HG02885 (cell line): ENCODE data around the gene RNF222.
"Not testable (repeated sequence)": the region's sequence is repeated elsewhere in the genome, so short reads cannot be mapped to it uniquely, and the experiment has no call there.

Experiments
- ATAC-seq: cut with Tn5 transposase; IDR thresholded peaks from one replicate; pipeline ENCODE4 v1.9.1; 2021; ENCODE audit warnings: mild to moderate bottlenecking; ENCODE audit not compliant: unreplicated experiment, poor library complexity

The RNF222 gene

GRCh38 chr17:8413328-8413727, 15.7 kb upstream of the RNF222 start:
- no peak for ATAC-seq

DNA sequence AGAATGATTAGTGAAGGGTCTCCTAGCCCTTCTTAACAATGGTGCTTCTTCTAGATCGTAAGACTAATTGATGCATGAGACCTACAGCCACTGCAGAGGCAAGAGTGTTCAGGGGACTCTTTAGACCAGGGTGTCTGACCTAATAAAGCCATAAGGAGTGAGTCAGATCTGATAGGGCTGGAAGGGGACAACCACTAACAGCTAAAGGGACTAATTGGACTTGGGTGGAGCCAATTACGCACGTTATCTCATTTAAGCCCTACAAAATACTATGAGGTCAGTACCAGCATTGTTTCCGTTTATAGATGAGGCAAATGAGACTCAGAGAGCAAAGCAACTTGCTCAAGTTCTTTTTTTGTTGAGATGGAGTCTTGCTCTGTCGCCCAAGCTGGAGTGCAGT, 14.5 kb upstream of the RNF222 start:
- ATAC-seq: no peak

GRCh38 chr17:8410883-8411238, 13.2 kb upstream of the RNF222 start:
- ATAC-seq: no peak

DNA sequence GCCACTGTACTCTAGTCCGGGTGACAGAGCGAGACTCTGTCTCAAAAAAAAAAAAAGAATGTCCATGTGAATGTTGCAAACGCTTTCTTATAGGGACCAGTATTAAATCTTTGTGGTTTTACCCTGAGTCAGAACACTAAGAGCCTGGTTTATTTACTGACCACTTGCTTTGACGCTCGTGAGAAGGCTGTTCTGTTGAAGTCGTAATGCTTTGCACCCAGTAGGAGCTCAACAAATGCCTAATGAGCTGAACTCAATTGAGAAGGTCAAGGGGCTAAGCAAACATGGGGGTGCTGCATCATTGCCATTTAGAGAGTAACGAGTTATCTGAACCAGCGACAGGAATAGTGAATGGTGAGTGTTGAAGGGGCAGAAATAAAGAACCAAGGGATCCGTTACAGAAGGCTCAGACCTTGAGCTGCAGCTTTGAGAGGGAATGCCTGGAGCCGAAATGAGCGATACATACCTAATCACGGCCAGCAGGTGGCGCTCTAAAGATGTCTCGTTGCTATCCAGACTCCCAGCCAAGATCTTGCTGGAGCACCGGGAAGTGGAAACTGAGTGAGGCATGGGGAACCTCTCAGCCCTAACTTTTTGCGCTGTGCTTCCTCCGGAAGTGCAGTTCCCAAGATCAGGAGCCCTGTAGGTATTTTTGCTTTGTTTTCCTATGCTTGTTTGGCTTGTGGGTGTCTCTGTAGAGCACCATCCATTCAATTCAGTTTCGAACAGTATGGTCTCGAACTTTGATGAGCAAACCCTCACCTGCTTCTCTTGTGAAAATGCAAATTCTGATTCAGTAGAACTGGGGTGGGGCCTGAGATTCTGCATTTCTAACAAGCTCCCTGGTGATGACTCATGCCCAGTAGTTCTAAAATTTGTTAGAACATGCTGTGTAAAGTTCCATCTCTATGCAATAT, 12.6 kb upstream of the RNF222 start:
- ATAC-seq: no peak

GRCh38 chr17:8408371-8408770, 10.7 kb upstream of the RNF222 start:
- ATAC-seq: no peak

DNA sequence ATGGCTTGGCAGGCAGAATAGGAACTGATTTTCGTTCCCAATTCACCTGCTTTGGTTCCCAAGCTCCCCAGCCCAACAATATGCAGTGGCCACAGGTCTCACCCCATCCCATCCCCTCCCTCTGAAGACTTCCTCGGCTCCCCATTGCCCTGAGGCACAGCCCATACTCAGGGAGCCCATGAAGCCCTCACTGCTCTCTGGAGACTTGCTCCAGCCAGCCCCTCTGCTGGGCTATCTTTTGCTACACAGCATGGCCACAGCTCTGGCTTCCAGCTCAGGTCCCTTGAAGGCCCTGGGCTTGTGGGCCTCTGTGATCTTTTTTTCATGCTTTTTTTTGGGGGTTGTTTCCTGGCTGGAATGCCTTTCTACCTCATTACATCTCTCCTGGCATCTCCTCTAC, 8.5 kb upstream of the RNF222 start:
- ATAC-seq: no peak

DNA sequence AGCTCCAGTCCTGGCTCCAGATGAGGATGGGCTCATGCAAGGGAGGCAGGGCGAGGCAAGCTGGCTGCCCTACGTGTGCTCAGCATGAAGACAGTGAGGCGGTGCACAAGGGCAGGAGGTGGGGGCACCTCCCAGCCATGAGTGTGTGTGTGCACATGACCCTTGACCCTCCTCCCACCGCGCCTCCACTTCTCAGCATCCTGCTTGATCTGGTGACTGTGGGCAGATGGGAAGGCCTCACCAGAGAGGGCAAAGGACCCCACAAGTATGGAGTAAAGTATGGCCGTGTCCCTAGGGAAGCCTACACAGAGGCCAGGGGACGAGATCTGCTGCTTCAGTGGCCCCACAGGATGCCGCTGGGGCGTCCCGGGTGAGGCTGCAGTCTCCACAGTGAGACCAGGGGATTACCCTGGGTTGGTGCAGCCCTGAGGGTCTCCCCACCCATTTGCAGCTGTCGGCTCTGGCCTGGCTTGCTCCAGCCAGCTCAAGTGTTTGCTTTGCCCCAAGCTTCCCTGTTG, 7.9 kb upstream of the RNF222 start:
- ATAC-seq: no peak

DNA sequence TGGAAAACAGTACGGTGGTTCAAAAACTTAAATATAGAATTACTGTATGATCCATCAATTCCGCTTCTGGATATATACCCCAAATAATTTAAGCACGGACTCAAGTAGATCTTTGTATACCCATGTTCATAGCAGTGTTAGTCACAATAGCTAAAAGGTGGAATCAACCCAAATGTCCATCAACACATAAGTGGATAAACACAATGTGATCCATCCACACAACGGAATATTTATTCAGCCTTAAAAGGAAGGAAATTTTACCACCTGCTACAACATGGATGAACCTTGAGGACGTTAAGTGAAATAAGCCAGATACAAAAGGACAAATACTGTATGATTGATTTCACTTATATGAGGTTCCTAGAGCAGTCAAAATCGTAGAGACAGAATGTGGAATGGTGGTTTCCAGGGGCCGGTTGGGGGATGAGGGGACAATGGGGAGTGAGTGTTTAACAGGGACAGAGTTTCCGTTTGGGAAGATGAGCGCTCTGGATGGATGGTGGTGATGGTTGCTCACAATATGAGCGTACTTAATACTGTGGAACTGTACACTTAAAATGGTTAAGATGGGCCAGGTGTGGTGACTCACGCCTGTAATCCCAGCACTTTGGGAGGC, 5.4 kb upstream of the RNF222 start:
- ATAC-seq: no peak

DNA sequence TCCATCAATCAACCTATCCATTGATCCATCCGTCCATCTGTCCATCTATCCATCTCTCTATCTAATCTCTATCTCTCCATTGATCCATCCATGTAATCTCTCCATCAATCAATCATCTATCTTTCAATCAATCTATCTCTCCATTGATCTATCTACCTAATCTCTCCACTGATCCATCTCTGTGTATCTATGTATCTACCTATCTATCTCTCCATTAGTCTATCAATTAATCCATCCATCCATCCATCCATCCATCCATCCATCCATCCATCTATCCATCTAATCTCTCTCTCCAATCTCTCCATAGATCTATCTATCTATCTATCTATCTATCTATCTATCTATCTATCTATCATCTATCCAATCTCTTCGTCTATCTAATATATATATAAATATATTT, 3.5 kb upstream of the RNF222 start:
- no peak for ATAC-seq

DNA sequence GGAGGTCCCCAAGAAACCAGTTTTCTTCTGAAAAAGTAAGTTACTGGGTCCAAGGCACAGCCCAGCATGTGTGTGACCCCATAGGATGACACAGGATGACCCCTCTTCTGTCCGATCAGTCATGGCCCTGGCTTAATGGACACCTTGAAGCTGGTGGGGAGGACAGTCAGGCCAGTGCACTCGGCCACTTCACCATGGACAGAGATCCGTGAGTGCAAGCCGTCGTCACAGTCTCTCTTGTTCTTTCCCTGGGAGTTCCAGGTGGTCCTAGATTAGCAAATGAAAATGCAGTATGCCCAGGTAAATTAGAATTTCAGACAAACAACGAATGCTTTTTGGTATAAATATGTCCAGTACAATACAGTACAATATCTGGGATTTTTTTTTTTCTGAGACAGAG, 1.4 kb upstream of the RNF222 start:
- ATAC-seq: no peak

- not testable (repeated sequence) for ATAC-seq
Measured at GRCh38 chr17:8394497-8394896, 3.1 kb downstream of the RNF222 start.

DNA sequence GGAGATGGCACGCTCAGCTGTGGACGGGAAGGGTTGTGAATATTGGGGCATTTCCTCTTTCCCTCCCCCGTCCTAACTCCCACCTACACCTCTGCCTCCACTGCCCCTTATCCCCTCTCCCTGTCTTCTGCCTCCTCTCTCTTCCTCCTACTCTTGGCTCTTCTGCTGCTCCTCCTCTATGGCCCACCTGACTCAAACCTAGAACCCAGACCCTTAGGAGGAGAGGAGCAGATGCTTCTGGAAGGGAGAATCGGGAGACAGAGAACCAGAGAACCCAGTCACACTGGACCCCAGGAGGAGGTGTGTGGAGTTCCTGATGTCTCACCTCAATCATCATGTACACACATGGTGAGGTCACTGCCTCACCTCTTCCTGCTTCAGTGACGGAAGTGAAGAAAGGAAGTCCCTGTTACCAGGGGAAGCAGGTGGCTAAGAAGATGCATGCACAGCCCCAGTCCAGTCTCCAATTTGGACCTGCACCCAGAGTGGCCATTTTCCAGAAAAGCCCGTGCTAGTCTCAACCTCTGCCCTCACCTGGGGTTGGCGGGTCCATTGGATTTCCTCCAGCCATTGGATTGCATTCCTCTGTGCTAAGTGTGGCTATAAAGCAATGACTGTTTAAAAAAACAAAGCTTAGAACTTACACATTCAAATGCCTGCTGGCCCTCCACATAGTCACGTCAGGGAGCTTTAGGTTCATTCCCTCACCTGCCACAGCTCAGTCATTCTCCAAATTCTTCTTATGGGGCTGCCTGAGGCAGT, 4.0 kb downstream of the RNF222 start:
- ATAC-seq: no peak

DNA sequence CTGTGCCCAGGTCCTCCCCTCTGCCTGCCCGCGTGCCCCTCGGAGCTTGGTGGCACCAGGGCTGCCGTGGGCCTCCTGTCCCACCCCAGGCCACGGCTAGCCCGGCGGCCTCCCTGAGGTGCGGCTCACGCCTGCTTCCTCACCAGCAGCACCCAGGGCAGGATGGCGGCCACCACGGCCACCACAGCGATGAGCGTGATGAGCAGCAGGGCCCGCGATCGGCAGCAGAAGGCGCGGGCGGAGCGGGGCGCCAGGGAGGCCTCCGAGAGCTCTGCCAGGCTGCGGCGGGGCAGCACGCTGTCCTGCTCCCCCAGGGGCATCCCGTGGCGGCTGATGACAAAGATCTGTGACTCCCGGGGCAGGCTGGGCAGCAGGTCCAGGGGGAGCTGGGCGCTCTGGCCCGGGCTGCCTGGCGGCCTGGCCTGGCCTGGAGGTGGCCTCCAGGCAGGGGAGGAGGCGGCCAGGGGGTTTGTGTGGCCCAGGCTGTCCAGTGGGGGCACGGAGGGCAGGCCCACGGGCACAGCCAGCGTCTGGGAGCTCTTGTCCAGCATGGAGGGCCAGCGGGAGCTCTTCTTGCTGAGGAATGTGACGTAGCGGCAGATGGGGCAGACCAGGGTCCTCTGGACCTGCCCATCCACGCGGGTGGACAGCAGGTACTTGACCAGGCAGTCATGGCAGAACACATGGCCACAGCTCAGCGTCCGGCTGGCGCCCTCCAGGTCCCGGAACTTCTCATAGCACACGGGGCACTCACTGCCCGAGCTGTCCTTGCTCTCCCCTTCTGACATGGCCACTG, 4.8 kb downstream of the RNF222 start:
- no peak for ATAC-seq

- no peak for ATAC-seq
Measured at GRCh38 chr17:8392274-8392673, 5.4 kb downstream of the RNF222 start.

DNA sequence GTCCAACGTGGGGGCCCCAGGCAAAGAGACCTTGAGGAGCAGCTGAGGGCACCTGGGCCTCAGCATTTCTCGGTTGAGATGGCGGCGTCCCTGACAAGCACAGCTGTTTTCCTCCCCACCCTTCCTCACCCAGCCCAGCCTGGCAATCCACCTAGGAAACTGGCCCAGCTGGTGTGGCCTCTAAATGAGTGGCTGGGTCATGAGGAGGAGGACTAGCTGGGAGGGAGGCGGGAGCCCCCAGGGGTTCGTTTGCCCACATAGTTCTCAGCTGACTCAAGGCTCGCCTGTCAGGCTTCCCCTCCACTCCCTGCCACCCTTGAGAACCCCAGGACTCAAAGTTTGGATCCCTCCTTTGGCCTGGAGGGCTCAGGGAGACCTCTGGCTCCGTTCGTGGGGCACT, 5.9 kb downstream of the RNF222 start:
- ATAC-seq: no peak

DNA sequence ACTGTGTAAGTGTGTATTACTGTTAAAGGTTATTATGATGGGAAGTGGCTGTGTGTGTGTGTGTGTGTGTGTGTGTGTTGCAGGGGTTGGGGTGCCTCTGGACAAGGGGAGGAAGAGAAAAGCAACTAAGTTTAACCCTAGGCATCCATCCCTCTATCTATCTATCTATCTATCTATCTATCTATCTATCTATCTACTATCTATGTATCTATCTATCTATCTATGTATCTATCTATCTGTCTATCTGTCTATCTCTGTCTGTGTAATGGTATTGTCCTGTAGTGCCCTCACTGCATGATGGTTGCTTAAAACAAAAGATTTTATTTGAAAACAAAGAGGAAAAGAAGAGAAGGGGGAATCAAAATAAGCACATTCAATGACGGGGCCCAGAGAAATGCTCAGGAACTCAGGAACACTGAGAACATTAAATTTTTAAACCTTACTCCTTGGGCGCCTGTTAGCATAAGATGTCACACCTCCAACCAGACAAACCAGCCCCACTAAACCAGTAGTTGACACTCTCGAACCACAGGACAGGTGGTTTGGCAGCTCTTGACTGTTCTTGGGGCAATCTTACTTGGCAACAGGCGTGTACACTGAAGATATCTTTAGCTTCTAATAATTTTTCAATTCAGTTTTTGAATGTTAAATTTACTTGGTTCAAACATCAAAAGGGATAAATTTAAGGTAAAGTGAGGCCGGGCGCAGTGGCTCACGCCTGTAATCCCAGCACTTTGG, 9.5 kb downstream of the RNF222 start:
- ATAC-seq: no peak

DNA sequence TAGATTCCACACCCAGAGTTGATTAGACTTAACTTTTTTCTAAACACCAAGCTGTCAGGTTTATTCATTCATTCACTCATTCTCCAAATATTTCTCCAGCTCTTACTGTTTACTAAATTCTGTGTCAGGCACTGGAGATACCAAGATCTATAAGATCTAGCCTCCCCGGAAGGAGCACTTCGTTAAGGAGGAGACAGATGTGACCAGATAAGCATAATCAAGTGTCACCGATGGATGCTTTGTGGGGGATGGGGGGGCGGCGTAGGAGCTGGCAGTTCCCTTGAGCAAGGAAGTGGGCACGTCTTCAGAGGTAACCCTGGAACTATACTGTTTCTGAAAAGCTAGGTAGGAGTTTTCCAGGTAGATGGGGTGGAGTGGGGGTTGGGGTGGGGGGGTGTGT, 10.8 kb downstream of the RNF222 start:
- ATAC-seq: no peak

- no peak for ATAC-seq
Measured at GRCh38 chr17:8384801-8385378, 12.7 kb downstream of the RNF222 start.

DNA sequence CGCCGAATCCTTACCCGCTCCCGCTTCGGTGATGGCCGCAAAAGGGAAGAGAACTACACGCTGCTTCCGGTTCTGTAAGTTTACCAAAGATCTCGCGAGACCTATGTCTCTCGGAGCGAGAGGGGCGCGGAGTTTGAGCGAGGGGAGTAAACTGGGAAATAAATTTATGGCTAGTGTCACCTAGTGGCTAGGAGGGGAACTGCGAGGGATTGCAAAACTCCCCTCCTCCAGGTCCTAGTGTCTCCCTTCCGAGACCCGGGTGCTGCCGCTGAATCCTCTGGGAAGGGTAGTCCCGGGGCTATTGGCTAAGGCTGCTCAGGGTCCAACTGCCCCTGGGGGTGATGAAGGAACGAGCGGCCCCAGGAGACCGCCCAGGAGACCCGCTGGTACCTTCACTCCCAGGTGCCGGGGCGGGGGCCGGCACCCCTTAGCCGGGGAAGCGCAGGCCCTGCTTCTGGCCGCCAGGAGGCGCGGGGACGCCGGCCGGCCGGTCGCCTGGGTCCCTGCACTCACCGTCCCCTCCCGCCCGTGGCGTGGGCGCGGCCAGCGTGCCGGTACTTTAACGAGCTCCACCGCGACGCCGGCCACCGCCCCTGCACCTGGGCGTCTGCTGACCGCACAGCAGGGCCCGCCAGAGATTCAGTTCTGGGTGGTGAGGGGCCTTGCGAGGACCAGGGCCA, 14.3 kb downstream of the RNF222 start, which contains the start of gene RPL26:
TSS of gene RPL26 (minus strand) at position 51 of the 680 bp plus-strand sequence. CDS start 883 bp downstream, outside the sequence.
- ATAC-seq: peak; percentile 90
